Effector memory CD4-positive, alpha-beta T cell (primary cell): ENCODE results near the gene OGT.
"Not testable (repeated sequence)": the region's sequence is repeated elsewhere in the genome, so short reads cannot be mapped to it uniquely, and the experiment has no call there.

ENCODE experiments used
- DNase-seq, 3 donors: peaks; one replicate each; pipeline ENCODE4 v3.0.0-alpha.2; 2020
- H3K27ac ChIP-seq: 2 replicates; pipeline ENCODE4 v1.7.0; 2013; ENCODE audit warnings: mild to moderate bottlenecking, low read length, moderate library complexity; ENCODE audit not compliant: insufficient read depth, poor library complexity, severe bottlenecking
- H3K27me3 ChIP-seq: replicated peaks from 2 replicates; pipeline ENCODE4 v1.7.0; 2013; ENCODE audit warnings: mild to moderate bottlenecking, low read length; ENCODE audit not compliant: insufficient read depth, control insufficient read depth, poor library complexity, severe bottlenecking
- H3K36me3 ChIP-seq: 2 replicates; pipeline ENCODE4 v1.7.0; 2013; ENCODE audit warnings: mild to moderate bottlenecking, low read length, moderate library complexity; ENCODE audit not compliant: control insufficient read depth, insufficient read depth
- H3K4me1 ChIP-seq: 2 replicates; pipeline ENCODE4 v1.7.0; 2013; ENCODE audit warnings: low read length, mild to moderate bottlenecking; ENCODE audit not compliant: control insufficient read depth, insufficient read depth, poor library complexity, severe bottlenecking
- H3K4me3 ChIP-seq: 2 replicates; pipeline ENCODE4 v1.7.0; 2013; ENCODE audit warnings: low read length, low read depth, mild to moderate bottlenecking; ENCODE audit not compliant: insufficient read depth, poor library complexity, severe bottlenecking
- H3K9me3 ChIP-seq: 2 replicates; pipeline ENCODE4 v1.7.0; 2013; ENCODE audit warnings: mild to moderate bottlenecking, low read length, moderate library complexity; ENCODE audit not compliant: control insufficient read depth

Gene OGT

GRCh38 chrX:71604796-71605568, 72.1 kb downstream of the OGT start:
- Histone ChIP-seq H3K36me3 (peaks cover 17% of the 10 kb centered on the region), H3K27me3 (no peaks in the 10 kb centered on the region)
- DNase-seq, result no peak

GRCh38 chrX:71606536-71607216, 73.8 kb downstream of the OGT start:
- no peak overlapping the region for H3K4me3 ChIP-seq
- H3K4me1 ChIP-seq, result peaks cover 23% of the 10 kb centered on the region
- H3K9me3 ChIP-seq, result no peaks in the 10 kb centered on the region
- peaks cover 27% of the 10 kb centered on the region for H3K36me3 ChIP-seq
- no peaks in the 10 kb centered on the region for H3K27me3 ChIP-seq
- no peak for DNase-seq
- peak overlapping the region; percentile 20 for H3K27ac ChIP-seq

More at GRCh38 chrX:71604796-71605568, 72.1 kb downstream of the OGT start:
- H3K9me3 ChIP-seq, result no peaks in the 10 kb centered on the region
- H3K4me1 ChIP-seq, result peaks cover 23% of the 10 kb centered on the region
- no peak overlapping the region for H3K4me3 ChIP-seq
- no peak overlapping the region for H3K27ac ChIP-seq

- Histone ChIP-seq H3K36me3 (peaks cover 30% of the 10 kb centered on the region), H3K9me3 (no peaks in the 10 kb centered on the region), H3K27ac (peak overlapping the region; percentile 20), H3K4me1 (peaks cover 23% of the 10 kb centered on the region), H3K4me3 (no peak overlapping the region), H3K27me3 (no peaks in the 10 kb centered on the region)
- DNase-seq, result no peak
Measured at GRCh38 chrX:71607488-71607887, 74.6 kb downstream of the OGT start.

GRCh38 chrX:71609095-71609750, 76.3 kb downstream of the OGT start:
- Histone ChIP-seq H3K4me1 (peaks cover 23% of the 10 kb centered on the region), H3K27me3 (no peaks in the 10 kb centered on the region), H3K4me3 (no peak overlapping the region), H3K36me3 (peaks cover 30% of the 10 kb centered on the region), H3K9me3 (no peaks in the 10 kb centered on the region), H3K27ac (peak overlapping the region; percentile 27)
- no peak for DNase-seq

- H3K27me3 ChIP-seq, H3K4me3 ChIP-seq: not testable (repeated sequence)
- H3K36me3 ChIP-seq, result peaks cover 13% of the 10 kb centered on the region
Measured at GRCh38 chrX:71611736-71612135, 78.8 kb downstream of the OGT start.

GRCh38 chrX:71612256-71612655, 79.4 kb downstream of the OGT start:
- peaks cover 21% of the 10 kb centered on the region for H3K4me1 ChIP-seq
- H3K9me3 ChIP-seq, result no peaks in the 10 kb centered on the region
- peaks cover 13% of the 10 kb centered on the region for H3K36me3 ChIP-seq
- H3K27ac ChIP-seq, result no peak overlapping the region
- DNase-seq, result no peak
- H3K4me3 ChIP-seq, result no peak overlapping the region
- no peaks in the 10 kb centered on the region for H3K27me3 ChIP-seq

More at GRCh38 chrX:71611736-71612135, 78.8 kb downstream of the OGT start:
- not testable (repeated sequence) for DNase-seq, H3K9me3 ChIP-seq, H3K27ac ChIP-seq
- H3K4me1 ChIP-seq, result peaks cover 26% of the 10 kb centered on the region

- Histone ChIP-seq H3K9me3 (no peaks in the 10 kb centered on the region), H3K27me3 (no peaks in the 10 kb centered on the region), H3K4me3 (no peak overlapping the region), H3K27ac (no peak overlapping the region), H3K36me3 (peaks cover 13% of the 10 kb centered on the region), H3K4me1 (peaks cover 30% of the 10 kb centered on the region)
- no peak for DNase-seq
Measured at GRCh38 chrX:71615056-71615455, 82.2 kb downstream of the OGT start.

- Histone ChIP-seq H3K4me1 (peaks cover 33% of the 10 kb centered on the region), H3K36me3 (peaks cover 9% of the 10 kb centered on the region), H3K9me3 (no peaks in the 10 kb centered on the region), H3K27ac (peak overlapping the region; percentile 48), H3K4me3 (no peak overlapping the region), H3K27me3 (no peaks in the 10 kb centered on the region)
- DNase-seq, result no peak
Measured at GRCh38 chrX:71615954-71616353, 83.0 kb downstream of the OGT start.

- peaks cover 33% of the 10 kb centered on the region for H3K4me1 ChIP-seq
- no peaks in the 10 kb centered on the region for H3K9me3 ChIP-seq
- H3K27ac ChIP-seq, result peak overlapping the region; percentile 72
- peak overlapping the region; percentile 38 for H3K4me3 ChIP-seq
- no peak for DNase-seq
- H3K36me3 ChIP-seq, result peaks cover under 1% of the 10 kb centered on the region
- no peaks in the 10 kb centered on the region for H3K27me3 ChIP-seq
Measured at GRCh38 chrX:71616672-71617529, 84.0 kb downstream of the OGT start.
